Measurements from ENCODE around the gene DENND5A. TPM values are rescaled to one million over a fixed set of nuclear protein-coding genes. Genes with fewer than 3 reads are reported as not detected.

The DENND5A gene
- total and polyA plus RNA-seq, 9 of the 15 experiments (the other 6 are each of a cell fraction or from before 2014, with no cell fraction given): 11.7 to 130 (median 46.3) TPM

GRCh38 chr11:9151631-9152030 lies 113.5 kb downstream of the DENND5A start:
- Histone ChIP-seq H3K36me3 (ENCODE audit: control insufficient read depth, insufficient read depth, low read length) (peaks cover 64% of the 10 kb centered on the region; the same call in 2 of the 3 replicates), H3K9ac (ENCODE audit: insufficient read depth in 1 of 2, low read depth in 2 of 2, low read length in 2 of 2) (no peak overlapping the region), H3K27me3 (ENCODE audit: control insufficient read depth in 2 of 2, insufficient read depth in 2 of 2, low read length in 2 of 2) (no peaks in the 10 kb centered on the region), H3K4me2 (ENCODE audit: insufficient read depth, low read length) (no peak overlapping the region), H3K4me1 (replicated peaks in 1 of 2; ENCODE audit: control insufficient read depth in 2 of 2, insufficient read depth in 2 of 2, low read length in 2 of 2) (peaks cover 4 to 5% of the 10 kb centered on the region in 2 experiments; a peak in 3 of 5 replicates), H4K20me1 (replicated peaks; ENCODE audit: control insufficient read depth, insufficient read depth, low read length) (no peaks in the 10 kb centered on the region; the same call in 1 of the 2 replicates), H3K4me3 (no peak overlapping the region), H3K79me2 (ENCODE audit: control insufficient read depth, insufficient read depth, low read length) (no peaks in the 10 kb centered on the region), H3K9me3 (replicated peaks; ENCODE audit: control insufficient read depth, insufficient read depth, low read depth, low read length) (no peaks in the 10 kb centered on the region), H3K27ac (ENCODE audit: extremely low read depth, low read depth, low read length) (no peak overlapping the region), H2AFZ (ENCODE audit: low read depth, low read length) (no peak overlapping the region), H3K9me1 (ENCODE audit: control insufficient read depth, insufficient read depth, low read length) (no peaks in the 10 kb centered on the region)
- ChIA-PET CTCF (ENCODE audit: low intra/inter-chr PET ratio) (no interaction called here), POLR2A (no interaction called here)
- no peak for ATAC-seq
- FAIRE-seq: no peak
- no peak for DNase-seq (ENCODE audit: extremely low read depth in 1 of 4, low spot score in 3 of 4)
- WGBS (ENCODE audit: insufficient coverage, low coverage, missing lambda C conversion rate): 70% methylated on average over 2 of the region's 2 CpGs
- BruUV-seq (replicated peaks): no TSS peak
- intact Hi-C loops (cut with micrococcal nuclease) (no loop called here), in situ Hi-C loops (cut with MboI) (loop anchor here (25.0 kb wide), 1 partner anchor 261 kb away; no protein-coding TSS in a partner anchor)
- TF ChIP-seq PREB (CRISPR knock-in tag; IDR thresholded peaks at IDR 0.05): no peak
- TF ChIP-seq SMAD4 (CRISPR knock-in tag; conservative IDR thresholded peaks at IDR 0.05): no peak
- TF ChIP-seq, protein P1, sequence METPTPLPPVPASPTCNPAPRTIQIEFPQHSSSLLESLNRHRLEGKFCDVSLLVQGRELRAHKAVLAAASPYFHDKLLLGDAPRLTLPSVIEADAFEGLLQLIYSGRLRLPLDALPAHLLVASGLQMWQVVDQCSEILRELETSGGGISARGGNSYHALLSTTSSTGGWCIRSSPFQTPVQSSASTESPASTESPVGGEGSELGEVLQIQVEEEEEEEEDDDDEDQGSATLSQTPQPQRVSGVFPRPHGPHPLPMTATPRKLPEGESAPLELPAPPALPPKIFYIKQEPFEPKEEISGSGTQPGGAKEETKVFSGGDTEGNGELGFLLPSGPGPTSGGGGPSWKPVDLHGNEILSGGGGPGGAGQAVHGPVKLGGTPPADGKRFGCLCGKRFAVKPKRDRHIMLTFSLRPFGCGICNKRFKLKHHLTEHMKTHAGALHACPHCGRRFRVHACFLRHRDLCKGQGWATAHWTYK (CRISPR knock-in tag; IDR thresholded peaks at IDR 0.05): no peak
- no peak for TF ChIP-seq ZNF124 (CRISPR knock-in tag; IDR thresholded peaks at IDR 0.05)
- no peak for TF ChIP-seq ZNF583 (CRISPR knock-in tag; IDR thresholded peaks at IDR 0.05)
- TF ChIP-seq RBM25 (IDR thresholded peaks at IDR 0.05; ENCODE audit: low read depth, low read length, severe bottlenecking): no peak
- no peak for TF ChIP-seq TEAD4 (IDR thresholded peaks at IDR 0.05; ENCODE audit: low read length)
- TF ChIP-seq TEAD4 (CRISPR knock-in tag; IDR thresholded peaks at IDR 0.05; ENCODE audit: borderline replicate concordance): no peak
- TF ChIP-seq ZNF224 (CRISPR knock-in tag; IDR thresholded peaks at IDR 0.05): no peak
- TF ChIP-seq ZNF699 (CRISPR knock-in tag; IDR thresholded peaks at IDR 0.05; ENCODE audit: insufficient replicate concordance): no peak
- TF ChIP-seq NFYB (IDR thresholded peaks at IDR 0.05; ENCODE audit: extremely low read depth, insufficient read length): no peak
- TF ChIP-seq CEBPZ (IDR thresholded peaks at IDR 0.05; ENCODE audit: borderline replicate concordance, low read depth, low read length): no peak
- TF ChIP-seq NR2C2 (CRISPR knock-in tag; IDR thresholded peaks at IDR 0.05): no peak
- TF ChIP-seq NR2C2 (tag; IDR thresholded peaks at IDR 0.05): no peak
- no peak for TF ChIP-seq NEUROD1 (IDR thresholded peaks at IDR 0.05; ENCODE audit: borderline replicate concordance, low read depth, low read length, partially characterized antibody)
- TF ChIP-seq ZKSCAN8 (CRISPR knock-in tag; IDR thresholded peaks at IDR 0.05): no peak
